Urinary bladder (tissue), 4 donors: ENCODE results near the gene MAGEA10. TPM values are rescaled to one million over a fixed set of nuclear protein-coding genes. Genes with fewer than 3 reads are reported as not detected.
"Not testable (repeated sequence)": the region's sequence is repeated elsewhere in the genome, so short reads cannot be mapped to it uniquely, and the experiment has no call there.

ENCODE experiments used
- DNase-seq: peaks from one replicate; pipeline ENCODE4 v3.0.0-alpha.2; 2015; ENCODE audit errors: extremely low spot score
- H3K27ac ChIP-seq: one replicate; pipeline ENCODE4 v1.5.1; 2013; ENCODE audit warnings: low read depth, mild to moderate bottlenecking, moderate library complexity
- H3K36me3 ChIP-seq: one replicate; pipeline ENCODE4 v1.6.1; 2013; ENCODE audit warnings: mild to moderate bottlenecking, moderate library complexity; ENCODE audit not compliant: insufficient read depth
- H3K4me1 ChIP-seq: one replicate; pipeline ENCODE4 v1.6.1; 2013; ENCODE audit warnings: mild to moderate bottlenecking, moderate library complexity; ENCODE audit not compliant: insufficient read depth
- H3K4me3 ChIP-seq: one replicate; pipeline ENCODE4 v1.5.1; 2013; ENCODE audit warnings: low read depth, low read length
- WGBS: extraction: QIAGEN DNeasy Blood & Tissue Kit; methylation state at CpG from one replicate; pipeline ENCODE4 v1.1.7; 2013; 5-methylcytosine and 5-hydroxymethylcytosine counted together
- polyA plus RNA-seq: library from polyadenylated mRNA; stranded (reverse); fragments of 200-250 nt; gene quantifications from one replicate; pipeline ENCODE4 v1.2.3, GENCODE V29; 2013
- total RNA-seq: library from RNA; depleted of rRNA; stranded (reverse); fragments of >200 nt; gene quantifications from one replicate; pipeline ENCODE4 v1.2.3, GENCODE V29; 2014
- donor health status: healthy with polysubstance abuse.
- donor health status: healthy.

Gene MAGEA10
- total and polyA plus RNA-seq, 2 donors = not detected

DNA sequence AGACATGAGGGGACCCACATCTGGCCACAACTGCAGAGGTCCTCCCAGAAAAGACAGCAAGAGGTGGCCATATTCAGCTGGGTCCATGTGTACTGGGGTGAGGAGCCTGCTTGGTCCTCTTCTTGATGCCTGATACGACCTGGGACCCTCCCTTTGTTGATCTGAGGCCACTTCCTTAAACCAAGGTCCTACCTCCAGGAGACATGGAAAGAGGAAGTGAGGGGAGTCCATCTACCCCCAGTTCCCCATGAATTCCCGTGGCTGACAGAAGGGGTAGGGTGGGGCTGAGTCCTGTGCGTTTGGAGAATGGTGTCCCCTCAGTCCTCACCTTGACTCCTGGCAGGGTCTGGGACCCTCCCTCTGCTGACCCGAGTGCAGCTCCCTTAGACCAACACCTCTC lies 2.1 kb downstream of the MAGEA10 start:
- no peak for DNase-seq
- WGBS = 67% methylated on average over 4 of the region's 4 CpGs

DNA sequence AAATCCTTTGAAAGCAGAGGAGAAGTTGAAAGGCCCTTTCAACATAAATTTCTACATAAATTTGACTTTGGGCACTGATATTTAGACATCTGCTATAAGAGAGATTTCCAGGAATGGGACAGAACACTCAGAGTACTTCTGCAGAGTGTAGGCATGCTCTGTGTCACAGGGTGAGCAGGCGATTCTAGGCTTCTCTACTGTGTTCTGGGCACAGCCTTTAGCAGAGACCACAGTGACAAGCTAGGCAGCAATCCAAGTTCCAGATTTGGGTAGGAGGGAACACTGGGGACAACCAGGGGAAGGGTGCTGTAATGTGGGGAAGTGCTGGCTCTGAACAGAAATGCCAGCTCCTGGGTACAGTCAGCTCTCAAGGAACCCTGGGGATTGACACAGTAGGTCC lies 6.9 kb downstream of the MAGEA10 start:
- DNase-seq = no peak
- H3K4me1 ChIP-seq = no peaks in the 10 kb centered on the region
- no peaks in the 10 kb centered on the region for H3K36me3 ChIP-seq
- H3K4me3 ChIP-seq = no peak overlapping the region
- WGBS = 86% methylated on average over 1 of the region's 1 CpG
- no peak overlapping the region for H3K27ac ChIP-seq

More for the DNA sequence above, 2.1 kb downstream of the MAGEA10 start:
- H3K27ac ChIP-seq = no peak overlapping the region
- no peak overlapping the region for H3K4me3 ChIP-seq
- H3K4me1 ChIP-seq = no peaks in the 10 kb centered on the region
- no peaks in the 10 kb centered on the region for H3K36me3 ChIP-seq

- WGBS = 83% methylated on average over 3 of the region's 4 CpGs
- not testable (repeated sequence) for H3K27ac ChIP-seq, H3K36me3 ChIP-seq, DNase-seq, H3K4me1 ChIP-seq, H3K4me3 ChIP-seq
These were observed 9.1 kb downstream of the MAGEA10 start for GRCh38 chrX:152129069-152129844.

GRCh38 chrX:152117305-152117704 lies 21.1 kb downstream of the MAGEA10 start:
- no peak for DNase-seq
- 81% methylated on average over 3 of the region's 3 CpGs for WGBS

DNA sequence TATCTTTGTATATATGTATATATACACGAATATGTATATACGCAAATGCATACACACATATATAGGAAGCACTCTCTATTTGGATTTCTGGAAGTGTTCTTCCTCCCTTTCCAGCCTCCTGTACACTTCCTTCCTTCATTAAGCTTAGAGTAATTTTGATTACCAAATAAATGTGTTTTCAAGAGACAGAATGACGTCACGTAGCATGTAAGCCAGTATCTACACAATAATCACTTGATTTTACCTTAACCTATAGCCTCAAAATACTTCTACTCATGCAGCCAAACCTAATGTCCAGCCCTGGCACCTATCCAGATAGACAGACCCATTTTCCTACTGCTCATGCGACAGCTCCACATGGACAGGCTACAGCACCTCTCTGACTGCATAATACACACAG lies 29.9 kb downstream of the MAGEA10 start:
- H3K4me3 ChIP-seq = no peak overlapping the region
- WGBS = 88% methylated on average over 5 of the region's 5 CpGs
- no peak for DNase-seq

More at GRCh38 chrX:152117305-152117704, 21.1 kb downstream of the MAGEA10 start:
- Histone ChIP-seq H3K4me1 (no peaks in the 10 kb centered on the region), H3K4me3 (no peak overlapping the region), H3K27ac (no peak overlapping the region), H3K36me3 (no peaks in the 10 kb centered on the region)

GRCh38 chrX:152103866-152104265 lies 34.5 kb downstream of the MAGEA10 start:
- Histone ChIP-seq H3K36me3 (no peaks in the 10 kb centered on the region), H3K4me3 (no peak overlapping the region), H3K27ac (no peak overlapping the region), H3K4me1 (no peaks in the 10 kb centered on the region)
- DNase-seq = no peak
- 90% methylated on average over 6 of the region's 6 CpGs for WGBS

More for the DNA sequence above, 29.9 kb downstream of the MAGEA10 start:
- no peaks in the 10 kb centered on the region for H3K36me3 ChIP-seq
- H3K27ac ChIP-seq = no peak overlapping the region
- H3K4me1 ChIP-seq = no peaks in the 10 kb centered on the region

GRCh38 chrX:152086141-152086540 lies 52.2 kb downstream of the MAGEA10 start:
- DNase-seq = no peak
- Histone ChIP-seq H3K4me3 (no peak overlapping the region), H3K27ac (no peak overlapping the region), H3K36me3 (no peaks in the 10 kb centered on the region), H3K4me1 (no peaks in the 10 kb centered on the region)
- WGBS = 87% methylated on average over 6 of the region's 6 CpGs

Other genes with a start within 250 kb of the MAGEA10 start
- not detected for gene MAGEA4, start 225.7 kb downstream of the MAGEA10 start, total RNA-seq
- not detected for gene MAGEA4, start 225.7 kb downstream of the MAGEA10 start, polyA plus RNA-seq
- 81.1 TPM for gene GABRE, start 163.9 kb downstream of the MAGEA10 start, total RNA-seq
- 9.1 TPM for gene GABRE, start 163.9 kb downstream of the MAGEA10 start, polyA plus RNA-seq